Measurements from ENCODE around the gene TNS3.
"Not testable (repeated sequence)": the region's sequence is repeated elsewhere in the genome, so short reads cannot be mapped to it uniquely, and the experiment has no call there.

Gene TNS3

DNA sequence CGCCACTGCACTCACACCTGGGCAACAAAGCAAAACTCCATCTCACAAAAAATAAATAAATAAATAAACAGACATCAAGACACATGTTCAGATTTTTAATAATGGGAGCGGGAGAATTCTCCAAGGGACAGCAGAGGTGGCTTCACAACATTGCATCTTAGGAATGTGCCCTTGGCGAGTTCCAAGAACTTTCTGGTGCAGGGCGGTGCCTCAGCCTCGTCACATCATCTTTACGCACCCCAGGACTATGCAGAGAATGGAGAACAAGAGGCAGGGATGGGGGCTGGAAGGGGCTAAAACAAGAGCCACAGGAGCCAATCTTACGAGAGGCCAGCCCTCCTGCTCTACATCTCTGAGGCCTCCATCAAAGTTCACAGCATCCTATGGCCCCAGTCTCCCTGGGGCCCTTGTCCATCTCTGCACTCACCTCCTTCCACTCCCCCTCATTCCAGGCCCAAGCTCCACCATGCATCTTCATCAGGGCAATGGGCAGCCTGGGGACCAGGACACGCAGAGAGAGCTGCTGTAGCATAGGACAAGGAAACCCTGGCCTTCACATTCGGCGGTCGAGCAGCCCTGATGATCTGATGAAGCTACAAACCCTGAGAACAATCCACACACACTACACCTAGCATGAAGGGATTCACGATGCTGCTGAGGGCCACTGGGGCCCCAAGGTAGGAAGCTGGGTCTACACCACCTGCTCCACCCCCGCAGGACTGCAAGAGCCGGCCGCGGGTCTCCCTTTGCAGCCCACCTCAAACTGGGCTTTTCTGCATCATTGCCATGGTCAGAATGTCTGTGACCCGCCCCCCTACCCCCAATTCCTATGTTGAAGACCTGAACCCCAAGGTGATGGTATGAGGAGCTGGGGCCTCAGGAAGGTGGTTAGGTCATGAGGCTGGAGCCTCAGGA is 22.3 kb downstream of the TNS3 start:
- no peak for DNase-seq

DNA sequence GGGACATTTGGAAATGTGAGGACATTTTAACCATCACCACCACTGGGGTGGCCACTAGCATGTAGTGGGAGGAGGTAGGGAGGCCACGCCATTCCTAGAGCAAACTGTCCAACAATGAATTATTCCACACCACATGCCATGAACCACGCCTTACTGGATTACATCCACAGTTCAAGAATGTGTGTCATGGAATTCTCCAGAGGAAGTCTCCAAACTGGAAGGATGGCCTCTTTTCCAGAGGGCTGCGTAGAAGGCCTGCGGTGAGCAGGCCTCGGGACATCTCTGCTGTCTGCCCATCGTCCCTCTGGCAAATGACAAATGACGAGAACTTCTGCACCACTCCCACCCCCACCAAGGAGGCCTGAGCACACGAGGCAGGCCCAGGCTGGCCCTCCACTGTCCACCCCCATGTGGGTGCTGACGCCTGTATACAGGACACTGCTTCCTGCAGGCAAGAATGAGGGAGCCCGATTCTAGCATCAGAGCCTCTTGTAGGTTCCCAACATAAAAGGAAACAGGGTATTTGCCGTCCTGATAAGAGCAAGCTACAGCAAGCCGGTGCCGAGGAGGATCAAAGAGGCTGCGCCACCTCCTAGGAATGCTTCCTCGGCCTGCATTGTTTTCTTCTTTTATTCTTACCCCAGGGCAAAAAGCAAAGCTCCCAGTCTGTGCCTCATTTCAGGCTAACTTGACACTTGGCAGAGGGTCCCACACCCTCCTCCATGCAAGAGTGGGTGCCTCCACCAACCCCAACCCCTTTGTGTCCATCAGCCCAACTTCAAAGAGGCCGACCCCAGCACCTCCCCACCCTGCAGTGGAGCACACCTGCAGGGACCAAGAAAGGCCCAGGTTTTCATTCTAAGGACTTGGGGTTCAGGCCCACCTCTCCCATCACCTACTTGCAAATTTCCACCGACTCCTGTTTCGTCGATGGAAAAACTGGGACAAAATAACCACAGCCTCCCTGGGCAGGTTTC is 23.9 kb downstream of the TNS3 start:
- DNase-seq = no peak

DNA sequence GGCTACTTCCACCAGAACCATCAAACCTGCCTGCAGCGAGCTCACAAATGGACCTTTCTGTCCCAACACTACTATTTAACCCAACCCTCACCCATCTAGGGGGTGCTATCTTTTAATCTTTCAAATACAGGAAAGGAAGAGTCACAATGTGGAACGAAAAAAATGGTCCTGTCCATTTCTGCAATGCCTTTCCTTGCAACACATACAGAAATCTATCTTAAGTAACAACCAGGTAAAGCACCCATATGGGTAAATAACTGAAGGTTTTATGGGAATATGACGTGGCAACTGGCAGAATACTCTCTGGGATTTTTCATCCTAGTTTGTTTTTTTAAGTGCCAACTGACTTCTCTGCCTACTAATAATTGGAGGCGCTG is 24.6 kb downstream of the TNS3 start:
- no peak for DNase-seq

DNA sequence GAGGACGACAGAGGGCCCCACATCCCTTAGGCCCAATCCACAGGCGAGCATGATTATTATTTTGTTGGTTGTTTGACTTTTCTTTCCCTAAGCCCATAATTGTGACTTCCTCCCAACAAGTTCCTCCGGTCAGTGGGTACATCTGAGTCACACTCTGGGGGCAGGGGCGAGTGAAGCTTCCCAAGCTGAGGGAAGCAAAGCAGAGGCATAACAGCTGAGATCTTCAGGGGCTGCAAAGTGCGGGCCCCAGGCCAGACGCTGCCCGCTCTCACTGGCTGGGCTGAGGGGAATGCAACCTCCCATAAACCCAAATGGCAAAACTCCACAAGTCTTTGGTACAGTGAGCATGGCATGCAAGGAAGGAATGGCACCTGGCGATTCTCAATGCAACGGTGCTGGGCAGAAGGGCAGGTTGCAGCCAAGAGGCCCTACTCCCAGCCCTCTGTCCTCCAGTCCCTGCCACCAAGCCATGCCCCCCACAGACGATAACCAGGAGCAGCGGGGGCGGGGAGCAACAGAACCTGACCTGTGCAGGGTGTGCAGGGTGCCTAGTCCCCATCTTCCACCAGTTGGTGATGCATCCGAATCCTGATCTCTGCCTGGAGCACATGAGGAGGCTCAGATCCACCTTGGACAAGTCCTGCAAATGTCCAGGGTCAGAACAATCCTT is 25.3 kb downstream of the TNS3 start:
- DNase-seq = peak; percentile 64 to 67

DNA sequence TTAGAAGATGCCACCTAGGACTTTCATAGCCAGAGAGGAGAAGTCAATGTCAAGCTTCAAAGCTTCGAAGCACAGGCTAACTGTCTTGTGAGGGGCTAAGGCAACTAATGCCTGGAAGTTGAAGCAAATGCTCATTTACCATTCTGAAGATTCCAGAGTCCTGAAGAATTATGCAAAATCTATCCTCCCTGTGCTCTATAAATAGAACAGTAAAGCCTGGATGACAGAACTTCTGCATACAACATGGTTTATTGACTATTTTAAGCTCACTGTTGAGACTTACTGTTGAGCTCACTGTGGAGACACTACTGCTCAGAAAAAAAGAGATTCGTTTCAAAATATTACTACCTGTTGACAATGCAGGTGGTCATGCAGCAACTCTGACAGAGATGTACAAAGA is 28.6 kb downstream of the TNS3 start:
- no peak for DNase-seq

DNA sequence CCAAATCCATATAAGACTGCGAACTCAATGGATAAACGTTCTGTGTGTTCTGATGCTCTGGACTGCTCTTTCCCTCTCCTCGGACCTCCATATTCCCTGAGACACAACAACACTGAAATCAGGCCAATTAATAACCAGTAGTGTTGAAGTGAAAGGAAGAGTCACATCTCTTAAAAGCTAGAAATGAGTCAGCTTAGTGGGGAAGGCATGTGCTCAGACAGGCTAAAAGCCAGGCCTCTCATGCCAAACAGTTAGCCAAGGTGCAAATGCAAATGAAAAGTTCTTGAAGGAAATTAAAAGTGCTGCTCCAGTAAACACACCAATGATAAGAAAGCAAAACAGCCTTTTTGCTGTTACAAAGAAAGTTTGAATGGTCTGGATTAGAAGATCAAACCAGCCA is 29.3 kb downstream of the TNS3 start:
- DNase-seq = no peak

DNA sequence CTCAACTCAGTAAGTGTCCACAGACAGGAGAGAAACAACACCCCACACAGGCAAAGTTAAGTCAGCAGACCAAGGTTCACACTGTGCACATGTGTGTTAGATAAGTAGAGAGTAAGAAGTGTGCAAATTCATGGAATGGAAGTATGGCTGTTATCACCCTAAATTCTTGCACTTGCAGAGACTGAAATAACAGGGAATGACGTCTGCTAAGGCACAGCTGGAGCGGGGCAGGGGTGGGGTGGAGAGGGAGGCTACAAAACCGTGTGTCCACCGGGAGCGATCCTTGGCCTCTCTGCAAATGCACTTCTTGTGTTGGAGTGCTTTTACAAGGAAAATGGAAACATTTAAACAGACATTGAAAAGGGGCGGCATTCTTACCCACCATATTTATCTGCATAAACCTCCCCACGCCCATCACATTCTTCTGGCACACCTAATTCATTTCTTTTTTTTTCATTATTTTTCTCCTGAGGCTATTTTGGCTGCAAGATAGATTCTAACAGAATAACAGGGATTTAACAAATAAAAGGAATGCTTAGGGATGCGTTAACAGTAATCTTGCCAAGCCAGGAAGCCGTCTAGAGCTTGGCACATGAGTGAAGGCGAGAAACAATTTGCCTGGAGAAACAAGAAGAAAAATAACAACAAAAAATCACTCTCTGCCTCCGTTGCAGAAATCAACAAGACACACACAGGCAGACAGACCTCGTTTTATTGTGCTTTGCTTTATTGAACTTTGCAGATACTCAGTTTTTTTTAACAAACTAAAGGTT is 30.1 kb downstream of the TNS3 start:
- no peak for DNase-seq

DNA sequence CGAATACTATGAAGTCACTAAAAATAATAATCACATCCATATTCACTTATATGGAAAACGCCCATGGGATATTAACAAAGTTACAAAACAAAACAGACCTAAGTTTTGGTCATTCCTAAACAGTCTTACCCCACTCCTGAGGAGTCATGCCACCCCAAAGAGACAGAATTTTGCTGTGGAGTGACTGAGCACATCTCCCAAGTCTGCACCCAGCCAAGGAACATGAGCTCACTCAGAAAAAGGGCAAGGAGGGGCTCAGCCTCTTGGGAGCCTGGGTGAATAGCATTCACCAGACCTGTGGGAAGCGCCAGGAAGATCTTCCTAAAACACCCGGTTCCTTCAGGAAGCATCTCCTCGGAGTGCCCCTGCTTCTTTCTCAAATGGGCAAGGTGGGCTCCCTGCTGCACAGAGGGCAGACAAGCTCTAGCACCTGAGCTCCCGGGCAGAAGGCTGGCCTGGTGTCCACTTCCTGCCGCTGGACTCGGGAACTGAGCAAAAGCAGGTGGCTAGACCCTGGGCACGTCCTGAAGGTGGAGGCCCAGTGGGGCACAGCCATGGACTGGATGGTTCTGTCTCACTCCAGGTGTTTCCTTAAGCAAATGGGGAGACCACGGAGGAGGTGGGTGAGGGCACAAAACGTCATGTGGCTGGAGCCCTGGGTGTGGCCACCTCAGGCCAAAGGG is 31.0 kb downstream of the TNS3 start:
- no peak for DNase-seq

DNA sequence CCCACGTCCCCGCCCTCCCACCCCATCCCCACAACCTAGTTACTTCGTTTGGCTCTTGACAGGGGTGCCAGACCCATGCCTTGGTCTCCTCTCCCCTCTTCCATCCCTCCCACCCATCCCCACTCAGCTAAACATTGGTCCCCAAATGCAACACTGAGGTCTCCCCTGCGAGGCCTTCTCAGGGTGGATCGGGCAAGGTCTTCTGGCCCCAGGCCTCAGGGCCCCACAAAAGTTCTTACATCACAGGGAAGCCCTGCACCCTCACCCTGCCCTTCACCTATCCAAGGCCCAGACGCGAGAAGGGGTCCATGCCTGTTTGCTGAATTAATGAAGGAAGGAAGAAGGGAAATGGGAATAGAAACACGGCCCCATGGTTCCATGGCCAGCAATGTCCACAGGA is 32.0 kb downstream of the TNS3 start:
- no peak for DNase-seq

DNA sequence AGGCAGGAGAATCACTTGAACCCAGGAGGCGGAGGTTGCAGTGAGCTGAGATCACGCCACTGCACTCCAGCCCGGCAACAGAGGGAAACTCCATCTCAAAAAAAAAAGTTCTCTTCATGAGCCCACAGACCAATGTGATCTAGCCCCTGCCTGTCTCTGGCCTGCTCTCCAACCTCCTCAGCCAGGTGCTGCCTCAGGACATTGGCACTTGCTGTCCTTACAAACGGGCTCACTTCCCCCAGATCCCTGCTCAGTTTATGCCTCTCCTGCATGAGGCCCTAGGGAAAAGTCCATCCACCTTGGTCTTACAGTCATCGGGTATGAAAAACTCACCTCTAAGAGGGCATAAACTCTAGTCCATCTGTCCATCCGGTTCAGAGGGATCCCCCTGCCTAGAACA is 32.5 kb downstream of the TNS3 start:
- DNase-seq = no peak

DNA sequence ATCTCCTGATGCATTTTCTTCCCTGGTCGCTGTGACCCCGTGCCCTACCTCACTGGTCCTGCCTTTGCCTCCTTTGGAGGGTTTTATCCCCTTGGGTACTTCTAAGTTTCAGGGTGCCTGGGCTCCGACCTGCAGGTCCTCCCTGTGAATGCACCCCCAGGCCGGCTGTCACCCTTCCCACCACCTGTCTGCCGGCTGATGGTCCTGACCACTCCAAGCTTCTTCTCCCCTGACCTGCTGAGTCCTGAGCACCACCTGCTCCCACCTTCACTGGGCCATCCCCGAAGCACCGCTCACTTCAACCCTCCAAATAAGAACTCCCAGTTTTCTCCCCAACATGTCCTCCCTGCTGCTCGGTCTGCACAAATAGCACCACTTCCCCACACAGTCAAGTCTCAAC is 33.4 kb downstream of the TNS3 start:
- no peak for DNase-seq

DNA sequence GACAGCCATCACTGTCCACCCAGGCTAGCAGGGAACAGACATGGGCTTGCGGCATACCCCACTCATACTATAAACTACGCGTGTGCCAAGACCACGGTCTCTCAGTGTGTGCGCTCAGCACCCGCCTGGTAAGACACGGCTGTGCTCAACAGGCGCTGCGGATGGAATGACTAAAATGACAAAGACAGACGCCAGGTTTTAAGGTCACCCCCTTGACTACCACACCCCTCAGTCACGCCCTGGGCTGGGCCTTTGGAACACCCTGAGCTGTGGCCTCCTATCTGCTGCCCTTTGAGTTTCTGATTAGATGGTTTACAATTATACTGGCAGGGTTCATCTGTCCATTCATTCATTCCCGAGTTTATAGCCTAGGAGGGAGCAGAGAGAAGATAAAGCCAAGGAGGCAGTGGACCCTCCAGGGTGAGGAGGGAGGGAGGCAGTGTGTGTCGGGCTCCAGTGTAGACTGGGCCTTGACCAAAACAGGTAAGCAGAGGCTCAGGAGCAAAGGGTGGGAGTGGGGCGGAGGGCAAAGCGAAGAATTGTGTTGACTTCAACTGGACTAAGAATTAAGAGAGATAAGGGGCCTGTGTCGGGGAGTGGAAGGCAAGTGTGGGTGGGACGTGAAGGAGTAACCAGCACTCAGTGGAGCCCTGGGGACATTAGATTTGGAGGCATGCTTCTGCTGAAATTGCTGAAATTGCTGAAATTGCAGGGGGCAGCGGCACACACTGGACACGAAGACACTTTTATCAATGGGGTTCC is 35.0 kb downstream of the TNS3 start:
- DNase-seq = no peak

DNA sequence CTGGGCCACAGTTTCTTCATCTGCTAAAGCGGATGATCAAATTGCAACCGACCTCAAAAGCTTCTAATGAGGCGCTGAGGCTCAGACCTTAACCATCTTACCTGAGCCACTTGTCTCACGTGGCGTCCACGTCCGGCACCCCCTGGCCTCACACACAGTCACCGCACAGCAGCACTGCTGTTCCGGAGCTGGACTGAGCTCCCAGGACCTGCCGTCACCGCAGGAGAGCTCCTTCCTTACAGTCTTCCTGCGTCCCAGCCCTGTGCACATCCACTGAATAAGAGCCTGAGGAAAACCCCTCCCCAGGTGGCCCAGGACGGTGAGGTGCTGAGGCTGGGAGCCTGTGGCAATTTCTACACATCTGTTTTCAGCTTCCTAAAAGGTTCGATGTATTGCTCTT is 35.7 kb downstream of the TNS3 start:
- DNase-seq = no peak

DNA sequence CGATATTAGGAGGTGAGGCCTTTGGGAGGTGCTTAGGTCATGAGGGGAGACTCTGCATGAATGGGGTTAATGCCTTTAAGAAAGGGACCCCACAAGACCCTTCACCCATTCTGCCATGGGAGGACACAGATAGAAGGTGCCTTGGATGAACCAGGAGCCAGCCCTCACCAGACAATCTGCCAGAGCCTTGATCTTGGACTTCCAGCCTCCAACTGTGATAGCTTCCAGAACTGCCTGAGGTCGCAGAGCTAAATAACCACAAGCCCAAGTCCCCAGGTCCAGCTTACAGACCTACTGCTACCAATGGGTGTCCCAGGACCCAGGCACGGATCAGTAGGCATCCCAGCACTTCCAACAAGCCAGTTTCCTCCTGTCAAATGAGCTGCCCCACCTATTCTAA is 37.5 kb downstream of the TNS3 start:
- DNase-seq = no peak

DNA sequence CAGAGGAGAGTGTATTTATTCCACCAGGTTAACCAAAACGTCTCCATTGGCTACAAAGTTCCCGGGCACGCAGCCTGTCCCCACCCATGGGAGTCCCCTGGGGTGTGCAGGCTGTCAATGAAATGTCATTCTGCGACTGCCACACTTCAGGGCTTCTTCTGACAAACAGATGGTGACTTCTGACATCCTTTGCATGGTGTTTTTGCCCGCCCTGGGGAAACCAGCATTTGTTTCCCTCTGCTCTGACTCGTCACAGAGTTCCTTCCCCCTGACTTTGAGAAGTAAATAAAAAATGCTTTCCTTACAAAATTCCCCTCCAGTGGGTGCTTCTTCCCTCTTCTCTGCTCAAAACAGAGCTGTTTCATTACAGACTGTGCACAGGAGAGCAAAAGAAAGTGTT is 38.2 kb downstream of the TNS3 start:
- DNase-seq = peak; percentile 59 to 79

DNA sequence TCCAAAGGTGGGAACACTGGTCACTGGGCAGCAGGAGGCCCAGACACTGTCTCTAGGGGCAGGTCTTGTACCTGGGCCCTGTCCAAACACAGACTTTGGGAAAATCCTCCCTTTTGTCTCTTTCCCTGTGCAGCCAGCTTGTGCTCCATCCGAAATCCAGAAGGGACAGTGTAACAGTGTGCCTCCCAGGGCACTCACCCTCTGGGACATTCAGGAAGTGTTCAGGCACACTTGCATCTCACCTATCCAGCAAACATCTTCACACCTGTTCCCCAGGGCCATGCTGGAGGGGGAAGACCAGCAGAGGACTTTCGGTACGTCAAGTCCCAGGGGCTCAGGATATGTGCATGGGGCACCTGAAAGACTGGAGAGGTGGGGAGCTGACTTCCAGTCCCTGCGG is 38.9 kb downstream of the TNS3 start:
- DNase-seq = no peak

DNA sequence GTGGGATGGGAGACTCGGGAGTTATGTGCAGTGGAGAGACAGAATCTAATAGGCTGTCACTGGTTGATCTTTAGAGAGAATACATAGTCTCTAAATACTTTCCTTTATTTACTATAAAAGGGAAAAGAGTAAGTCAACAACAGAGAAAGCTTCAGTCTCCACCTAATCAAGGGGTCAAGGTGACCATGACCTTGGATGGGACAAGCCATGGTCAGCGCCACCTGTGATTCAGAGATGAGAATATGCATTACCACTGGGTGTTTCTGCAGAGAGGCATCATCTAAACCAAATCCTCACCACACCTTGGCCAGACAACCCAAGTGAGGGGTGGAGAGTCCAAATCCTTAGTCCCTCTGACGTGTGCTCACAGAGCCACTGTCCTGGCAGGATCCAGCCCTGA is 39.9 kb downstream of the TNS3 start:
- no peak for DNase-seq

DNA sequence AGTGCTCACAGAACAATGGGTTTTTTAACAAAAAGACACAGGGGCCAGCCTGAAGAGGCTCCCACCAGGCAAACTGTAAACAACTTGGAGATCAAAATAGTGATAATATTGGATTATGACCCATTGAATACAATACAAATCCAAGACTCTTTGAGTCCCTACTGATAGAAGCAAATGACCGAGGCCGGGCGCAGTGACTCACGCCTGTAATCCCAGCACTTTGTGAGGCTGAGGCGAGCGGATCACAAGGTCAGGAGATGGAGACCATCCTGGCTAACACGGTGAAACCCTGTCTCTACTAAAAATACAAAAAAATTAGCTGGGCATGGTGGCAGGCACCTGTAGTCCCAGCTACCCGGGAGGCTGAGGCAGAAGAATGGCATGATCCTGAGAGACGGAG is 40.4 kb downstream of the TNS3 start:
- DNase-seq = not testable (repeated sequence)

DNA sequence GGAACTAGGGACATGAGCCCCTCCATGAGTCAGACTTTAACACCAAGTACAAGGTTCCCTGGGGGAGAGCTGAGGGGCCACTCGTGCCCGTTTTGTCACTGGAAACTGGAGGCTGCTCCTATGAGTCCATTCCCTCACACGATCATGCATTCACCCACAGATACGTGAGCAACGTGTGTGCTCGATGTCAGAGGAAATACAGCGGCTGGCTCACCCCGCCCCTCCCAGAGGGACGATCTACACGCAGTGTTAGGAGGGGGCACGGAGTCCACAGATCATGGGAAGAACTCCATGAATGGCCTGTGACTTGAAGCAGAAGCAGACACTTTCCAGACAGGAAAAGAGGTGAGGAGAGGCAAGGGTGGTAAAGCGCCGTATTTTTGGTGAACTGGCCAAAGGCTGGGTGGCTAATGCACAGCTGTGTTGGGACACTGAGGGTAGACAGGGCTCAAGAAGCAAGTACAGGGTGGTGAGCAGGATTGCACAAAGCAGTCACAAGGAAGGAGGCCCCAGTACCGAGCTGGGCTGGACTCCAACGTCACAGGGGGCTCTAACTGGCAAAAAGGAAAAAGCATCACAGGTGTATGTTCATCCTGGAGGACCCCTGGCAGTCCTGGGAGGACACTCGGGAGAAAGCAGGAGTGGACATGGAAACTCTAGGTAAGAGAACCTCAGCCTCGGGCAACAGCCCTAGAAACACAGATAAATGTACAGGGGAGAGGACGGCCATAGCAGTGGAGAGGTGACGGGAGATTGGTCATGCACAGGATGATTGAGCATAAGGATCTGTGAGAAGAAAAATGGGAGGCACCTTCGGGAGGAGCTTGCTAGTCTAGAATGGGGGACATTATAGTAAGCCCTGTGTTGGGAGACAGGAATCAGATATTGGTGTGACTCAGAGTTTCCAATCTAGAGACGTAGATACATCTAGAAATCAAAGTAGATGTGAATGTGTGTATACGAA is 41.2 kb downstream of the TNS3 start:
- DNase-seq = peak in 1 of 2 donors; percentile 45

DNA sequence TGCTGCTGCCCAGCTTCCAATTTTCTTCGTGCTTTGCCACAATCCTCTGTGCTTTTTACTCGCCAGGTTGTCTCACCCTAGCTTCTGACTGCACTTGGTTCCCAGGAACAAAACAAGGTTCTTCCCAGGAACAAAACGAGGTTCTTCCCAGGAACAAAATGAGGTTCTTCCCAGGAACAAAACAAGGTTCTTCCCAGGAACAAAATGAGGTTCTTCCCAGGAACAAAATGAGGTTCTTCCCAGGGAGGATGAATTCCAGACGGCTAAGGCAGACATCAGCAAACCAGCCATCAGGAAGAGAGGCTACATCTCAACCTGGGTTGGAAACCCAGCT is 41.9 kb downstream of the TNS3 start:
- DNase-seq = no peak

Measured in inflammatory macrophage treated with lipopolysaccharide for 1 hour (primary cell).